IPS DF 4.7 (cell line): ENCODE results near the gene MYH9.
"Not testable (repeated sequence)": the region's sequence is repeated elsewhere in the genome, so short reads cannot be mapped to it uniquely, and the experiment has no call there.

Source experiments
- DNase-seq: peaks from one replicate; pipeline ENCODE4 v3.0.0-alpha.2; 2013; ENCODE audit warnings: low spot score; ENCODE audit errors: extremely low read depth

Gene MYH9

DNA sequence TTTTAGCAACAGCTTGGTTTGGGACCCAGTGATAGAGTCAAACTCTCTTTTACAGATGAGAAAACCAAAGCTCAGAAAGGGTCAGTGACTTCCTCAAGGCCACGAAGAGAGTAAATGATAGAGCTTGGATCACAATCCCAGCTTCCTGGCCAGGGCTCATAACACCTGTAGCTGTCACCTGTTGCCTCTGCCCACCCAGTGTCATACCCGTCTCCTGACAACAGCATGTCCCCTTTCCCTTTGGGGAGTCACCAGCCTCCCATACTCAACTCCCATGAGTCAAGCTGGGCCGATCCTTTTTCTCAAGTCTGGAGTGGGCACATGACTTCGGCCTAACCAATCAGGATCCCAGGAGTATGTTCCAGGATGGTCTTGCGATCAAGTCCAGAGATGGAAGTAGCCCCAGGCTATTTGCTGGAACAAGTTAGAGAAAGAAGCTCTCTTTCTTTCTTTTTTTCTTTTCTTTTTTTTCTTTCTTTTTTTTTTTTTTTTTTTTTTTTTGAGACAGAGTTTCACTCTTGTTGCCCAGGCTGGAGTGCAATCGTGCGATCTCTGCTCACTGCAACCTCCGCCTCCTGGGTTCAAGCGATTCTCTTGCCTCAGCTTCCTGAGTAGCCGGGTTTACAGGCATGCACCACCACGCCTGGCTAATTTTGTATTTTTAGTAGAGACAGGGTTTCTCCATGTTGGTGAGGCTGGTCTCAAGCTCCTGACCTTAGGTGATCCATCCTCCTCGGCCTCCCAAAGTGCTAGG, 27.8 kb upstream of the MYH9 start:
- no peak for DNase-seq

GRCh38 chr22:36413022-36413775, 25.4 kb upstream of the MYH9 start:
- DNase-seq = no peak

DNA sequence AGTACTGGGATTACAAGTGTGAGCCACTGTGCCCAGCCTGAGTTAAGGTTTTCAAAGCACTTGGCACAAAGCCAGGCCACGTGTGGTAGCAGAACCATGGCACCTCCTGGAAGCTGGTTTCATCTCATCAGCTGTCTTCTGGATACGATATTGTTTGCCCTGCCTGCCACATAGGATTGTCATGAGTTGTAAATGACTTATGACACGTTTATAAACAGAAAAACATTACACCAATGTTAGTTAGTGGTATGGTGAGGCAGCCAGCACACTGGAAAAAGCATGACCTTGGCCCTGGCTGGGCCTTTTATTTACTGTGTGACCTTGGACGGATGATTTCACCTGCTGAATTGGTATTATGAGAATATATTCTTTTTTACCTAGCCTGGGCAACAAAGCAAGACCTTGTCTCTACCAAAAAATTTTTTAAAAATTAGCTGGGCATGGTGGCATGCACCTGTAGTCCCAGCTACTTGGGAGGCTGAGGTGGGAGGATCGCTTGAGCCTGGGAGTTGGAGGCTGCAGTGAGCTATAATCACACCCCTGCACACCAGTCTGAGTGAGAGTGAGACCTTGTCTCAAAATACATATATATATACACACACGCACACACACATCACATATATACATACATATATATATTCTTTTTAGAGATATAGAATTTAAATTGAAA, 24.0 kb upstream of the MYH9 start:
- no peak for DNase-seq

DNA sequence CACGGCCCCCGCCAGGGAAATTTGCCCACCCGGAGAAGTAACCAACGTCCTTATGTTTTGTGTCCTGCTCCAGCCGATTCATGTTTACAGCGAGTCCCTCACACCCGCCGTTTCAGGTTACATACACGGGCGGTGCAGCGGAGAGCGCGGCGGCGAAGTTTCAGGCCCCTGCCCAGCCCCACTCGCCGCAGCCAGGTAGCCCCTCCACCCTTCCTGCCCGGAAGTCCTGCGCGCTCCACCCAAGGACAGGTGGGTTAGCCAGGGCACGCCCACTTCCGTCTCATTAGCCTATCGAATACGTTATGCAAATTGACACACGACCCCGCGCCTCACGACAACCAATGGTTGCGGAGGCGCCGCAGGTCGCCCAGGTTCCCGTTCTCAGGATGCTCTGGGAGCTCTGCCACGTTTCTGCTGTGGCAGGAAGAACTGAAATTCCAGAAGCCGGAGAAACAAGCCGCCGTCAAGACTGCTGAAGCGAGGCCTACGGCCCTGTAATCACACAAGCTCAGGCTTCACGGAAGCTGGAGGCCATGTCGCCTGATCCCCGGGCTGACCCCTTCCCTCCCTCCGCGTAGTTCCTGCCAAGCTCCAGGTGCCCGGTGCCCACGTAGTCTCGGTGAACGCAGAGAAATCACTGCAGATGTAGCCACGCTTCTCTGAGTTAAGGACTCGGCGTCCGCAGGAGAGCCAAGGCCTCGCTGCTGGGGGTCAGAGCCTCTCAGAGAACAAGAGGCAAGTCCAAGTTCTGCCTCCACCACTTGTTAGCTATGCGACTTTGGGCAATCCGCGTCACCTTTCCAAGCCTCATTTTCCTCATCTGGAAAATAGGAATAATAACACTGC, 22.4 kb upstream of the MYH9 start:
- DNase-seq = peak; percentile 97

DNA sequence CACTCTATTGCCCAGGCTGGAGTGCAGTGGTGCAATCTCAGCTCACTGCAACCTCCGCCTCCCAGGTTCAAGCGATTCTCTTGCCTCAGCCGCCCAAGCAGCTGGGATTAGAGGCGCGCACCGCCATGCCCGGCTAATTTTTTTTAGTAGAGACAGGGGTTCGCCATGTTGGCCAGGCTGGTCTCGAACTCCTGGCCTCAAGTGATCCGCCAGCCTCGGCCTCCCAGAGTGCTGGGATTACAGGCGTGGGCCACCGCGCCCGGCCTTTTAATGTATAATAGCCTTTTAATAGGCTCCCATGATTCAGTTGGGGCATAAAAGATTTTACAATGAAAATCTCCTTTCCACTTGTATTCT, 21.8 kb upstream of the MYH9 start:
- not testable (repeated sequence) for DNase-seq

DNA sequence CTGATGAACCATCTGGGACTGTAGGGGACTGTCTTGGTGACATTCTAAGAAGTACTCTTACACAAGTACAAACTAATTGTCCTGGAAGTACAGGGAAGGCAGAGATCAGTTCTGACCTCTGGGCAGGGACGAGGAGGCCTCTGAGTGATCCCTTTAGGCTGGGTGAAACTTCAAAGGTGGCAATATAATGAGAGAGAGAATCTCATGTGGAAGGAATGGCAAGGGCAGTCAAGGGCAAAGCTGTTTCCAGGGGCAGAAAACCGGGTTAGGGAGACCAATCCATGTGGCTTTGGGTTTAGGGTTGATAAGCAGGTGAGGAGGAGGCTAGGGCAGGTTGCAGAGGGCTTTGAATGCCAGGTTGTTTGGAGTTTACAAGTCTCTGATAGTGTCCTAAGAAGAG, 21.3 kb upstream of the MYH9 start:
- DNase-seq = no peak

GRCh38 chr22:36406721-36407120, 19.0 kb upstream of the MYH9 start:
- DNase-seq = no peak

DNA sequence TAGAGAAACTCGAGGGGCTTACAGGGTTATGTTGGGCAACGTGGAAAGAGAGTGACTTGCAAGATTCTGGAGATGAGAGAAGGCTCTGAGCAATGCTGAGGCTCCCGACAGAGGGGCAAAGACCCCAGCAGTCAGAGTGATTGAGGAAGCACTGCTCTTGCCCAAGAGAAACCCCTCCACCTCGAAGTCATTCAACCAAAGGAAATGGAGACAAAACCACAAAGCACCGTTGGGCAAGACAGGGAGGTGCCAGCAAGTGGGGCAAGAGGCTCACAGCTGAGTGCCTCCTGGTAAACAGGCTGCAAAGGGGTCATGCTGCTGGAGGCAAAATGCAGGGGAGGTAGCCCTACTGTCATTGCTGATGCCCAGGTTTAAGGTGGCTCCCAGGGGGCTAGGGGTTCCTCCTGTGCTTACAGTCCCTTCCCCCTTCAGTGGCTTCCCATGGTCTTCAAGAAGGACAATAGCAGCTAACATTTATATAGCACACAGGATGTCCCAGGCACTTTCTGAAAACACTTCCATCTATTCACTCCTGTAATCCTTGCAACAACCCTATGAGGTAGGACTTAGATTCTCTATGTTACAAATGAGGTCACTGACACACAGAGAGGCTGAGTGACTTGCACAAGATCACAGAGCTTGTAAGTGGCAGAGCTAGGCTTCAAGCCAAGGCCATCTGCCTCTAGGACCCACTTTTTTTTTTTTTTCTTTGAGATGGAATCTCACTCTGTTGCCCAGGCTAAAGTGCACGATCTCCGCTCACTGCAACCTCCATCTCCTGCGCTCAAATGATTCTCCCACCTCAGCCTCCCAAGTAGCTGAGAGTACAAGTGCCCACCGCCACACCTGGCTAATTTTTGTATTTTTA, 18.1 kb upstream of the MYH9 start:
- DNase-seq = no peak

- no peak for DNase-seq
These were observed 17.5 kb upstream of the MYH9 start for GRCh38 chr22:36405221-36405661.

- DNase-seq = no peak
These were observed 16.7 kb upstream of the MYH9 start for GRCh38 chr22:36404446-36404845.

DNA sequence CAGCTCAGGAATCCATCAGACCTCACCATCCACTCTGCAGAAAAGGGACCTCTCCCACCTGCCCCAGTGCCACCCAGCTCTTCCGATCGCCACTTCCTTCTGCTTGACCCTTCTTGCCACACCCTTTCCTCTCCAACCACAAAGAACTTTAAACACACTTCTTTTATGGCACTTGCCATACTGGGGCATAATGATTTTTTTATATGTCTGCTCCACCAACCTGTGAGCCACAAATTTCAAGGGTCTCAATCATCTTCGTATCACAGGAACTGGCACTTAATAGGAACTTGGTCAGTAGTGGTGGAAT, 11.7 kb upstream of the MYH9 start:
- DNase-seq = no peak

GRCh38 chr22:36398601-36399471, 11.1 kb upstream of the MYH9 start:
- DNase-seq = no peak

GRCh38 chr22:36397131-36398093, 9.6 kb upstream of the MYH9 start:
- DNase-seq = no peak

- DNase-seq = no peak
These were observed 8.1 kb upstream of the MYH9 start for GRCh38 chr22:36395915-36396314.

DNA sequence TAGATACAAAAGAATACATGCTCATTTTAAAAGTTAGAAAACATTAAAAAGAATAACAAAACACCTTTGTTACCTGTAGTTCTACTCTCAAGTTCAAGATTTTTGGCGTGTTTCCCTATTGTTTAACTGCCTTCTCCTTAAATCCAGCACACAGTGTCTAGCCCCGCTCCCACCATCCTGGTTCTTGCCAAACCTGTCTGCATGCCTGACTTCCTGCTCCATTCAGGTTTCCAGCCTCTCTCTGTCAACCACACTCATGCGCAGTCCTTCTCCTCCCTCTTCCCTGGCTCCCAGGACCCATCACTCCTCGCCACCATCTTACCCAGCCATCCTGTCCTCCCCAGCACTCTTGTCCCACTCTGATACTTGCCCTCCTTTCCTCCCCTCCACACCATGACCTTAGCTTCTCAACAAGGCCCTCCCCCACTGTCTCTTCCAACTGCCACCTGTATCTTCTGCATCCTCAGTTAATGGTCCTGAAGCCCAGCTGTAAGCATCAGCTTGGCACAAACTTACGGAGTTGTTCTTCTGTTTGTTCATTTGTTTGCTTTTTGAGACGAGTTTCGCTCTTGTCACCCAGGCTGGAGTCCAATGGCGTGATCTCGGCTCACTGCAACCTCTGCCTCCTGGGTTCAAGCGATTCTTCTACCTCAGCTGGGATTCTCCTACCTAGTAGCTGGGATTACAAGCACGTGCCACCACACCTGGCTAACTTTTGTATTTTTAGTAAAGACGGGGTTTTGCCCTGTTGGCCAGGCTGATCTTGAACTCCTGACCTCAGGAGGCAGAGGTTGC, 7.5 kb upstream of the MYH9 start:
- no peak for DNase-seq

- DNase-seq = no peak
These were observed 3.9 kb upstream of the MYH9 start for GRCh38 chr22:36391638-36392037.

GRCh38 chr22:36389122-36389521, 1.4 kb upstream of the MYH9 start:
- DNase-seq = not testable (repeated sequence)

DNA sequence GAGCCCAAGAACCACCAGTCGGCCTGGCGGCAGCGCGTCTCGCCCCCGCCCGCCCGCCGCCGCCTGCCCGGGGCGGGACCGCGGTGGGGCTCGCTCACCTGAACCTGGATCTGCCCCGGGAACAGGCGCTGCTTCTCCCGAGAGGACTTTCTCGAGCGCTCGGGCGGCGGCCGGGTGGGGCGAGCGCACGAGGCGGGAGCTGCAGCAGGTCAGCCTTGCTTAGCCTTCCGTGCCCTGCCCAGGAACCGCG, 133 bp downstream of the MYH9 start:
- DNase-seq = no peak
